ENCODE data around the gene HLA-DQB2. TPM values are rescaled to one million over a fixed set of nuclear protein-coding genes. Genes with fewer than 3 reads are reported as not detected.

The HLA-DQB2 gene
- total RNA-seq, 1 experiment from 2014 or later: 0.42 TPM

DNA sequence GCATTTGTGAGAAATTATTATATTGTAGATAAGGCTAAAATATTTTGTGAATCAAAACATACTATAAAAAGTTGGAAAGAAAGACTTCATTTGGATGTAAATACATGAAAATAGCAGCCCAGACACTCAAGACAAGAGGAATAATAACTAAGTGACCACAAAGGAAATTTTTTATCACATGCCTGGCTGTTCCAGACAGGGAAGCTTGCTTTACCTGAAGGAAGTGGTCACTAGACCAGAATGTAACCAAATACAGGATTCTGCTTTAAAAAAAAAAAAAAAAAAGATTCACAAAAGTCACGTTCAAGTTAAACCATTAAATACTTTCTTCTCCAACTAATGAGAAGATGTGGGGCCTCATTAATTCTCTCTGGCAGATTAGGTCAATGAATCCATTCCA is 9.3 kb upstream of the HLA-DQB2 start:
- Mint-ChIP-seq H3K4me3 (no peak overlapping the region), H3K27ac (no peak overlapping the region), H3K36me3 (no peaks in the 10 kb centered on the region; the same call in 1 of the 2 replicates), H3K27me3 (ENCODE audit: low read depth) (peaks cover 6% of the 10 kb centered on the region; the same call in 1 of the 2 replicates), H3K4me1 (peaks cover 6% of the 10 kb centered on the region), H3K9me3 (peaks cover 19% of the 10 kb centered on the region)
- ATAC-seq (no peak), DNase-seq (ENCODE audit: low spot score) (no peak)
- ChIA-PET CTCF (interaction anchor here (0.6 kb wide), 1 partner anchor 475 kb away, joined by 3 read pairs; no protein-coding TSS in a partner anchor), POLR2A (no interaction called here)
- TF ChIP-seq CREB1 (CRISPR knock-in tag; IDR thresholded peaks at IDR 0.05) (no peak), NFYB (CRISPR knock-in tag; conservative IDR thresholded peaks at IDR 0.05; ENCODE audit: low read depth) (no peak), NR2C2 (CRISPR knock-in tag; IDR thresholded peaks at IDR 0.05) (no peak), FOXP1 (CRISPR knock-in tag; IDR thresholded peaks at IDR 0.05; ENCODE audit: borderline replicate concordance) (no peak)
- TF ChIP-seq, protein P1, sequence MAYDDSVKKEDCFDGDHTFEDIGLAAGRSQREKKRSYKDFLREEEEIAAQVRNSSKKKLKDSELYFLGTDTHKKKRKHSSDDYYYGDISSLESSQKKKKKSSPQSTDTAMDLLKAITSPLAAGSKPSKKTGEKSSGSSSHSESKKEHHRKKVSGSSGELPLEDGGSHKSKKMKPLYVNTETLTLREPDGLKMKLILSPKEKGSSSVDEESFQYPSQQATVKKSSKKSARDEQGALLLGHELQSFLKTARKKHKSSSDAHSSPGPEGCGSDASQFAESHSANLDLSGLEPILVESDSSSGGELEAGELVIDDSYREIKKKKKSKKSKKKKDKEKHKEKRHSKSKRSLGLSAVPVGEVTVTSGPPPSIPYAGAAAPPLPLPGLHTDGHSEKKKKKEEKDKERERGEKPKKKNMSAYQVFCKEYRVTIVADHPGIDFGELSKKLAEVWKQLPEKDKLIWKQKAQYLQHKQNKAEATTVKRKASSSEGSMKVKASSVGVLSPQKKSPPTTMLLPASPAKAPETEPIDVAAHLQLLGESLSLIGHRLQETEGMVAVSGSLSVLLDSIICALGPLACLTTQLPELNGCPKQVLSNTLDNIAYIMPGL (CRISPR knock-in tag; IDR thresholded peaks at IDR 0.05): no peak
- TF ChIP-seq, protein P2, sequence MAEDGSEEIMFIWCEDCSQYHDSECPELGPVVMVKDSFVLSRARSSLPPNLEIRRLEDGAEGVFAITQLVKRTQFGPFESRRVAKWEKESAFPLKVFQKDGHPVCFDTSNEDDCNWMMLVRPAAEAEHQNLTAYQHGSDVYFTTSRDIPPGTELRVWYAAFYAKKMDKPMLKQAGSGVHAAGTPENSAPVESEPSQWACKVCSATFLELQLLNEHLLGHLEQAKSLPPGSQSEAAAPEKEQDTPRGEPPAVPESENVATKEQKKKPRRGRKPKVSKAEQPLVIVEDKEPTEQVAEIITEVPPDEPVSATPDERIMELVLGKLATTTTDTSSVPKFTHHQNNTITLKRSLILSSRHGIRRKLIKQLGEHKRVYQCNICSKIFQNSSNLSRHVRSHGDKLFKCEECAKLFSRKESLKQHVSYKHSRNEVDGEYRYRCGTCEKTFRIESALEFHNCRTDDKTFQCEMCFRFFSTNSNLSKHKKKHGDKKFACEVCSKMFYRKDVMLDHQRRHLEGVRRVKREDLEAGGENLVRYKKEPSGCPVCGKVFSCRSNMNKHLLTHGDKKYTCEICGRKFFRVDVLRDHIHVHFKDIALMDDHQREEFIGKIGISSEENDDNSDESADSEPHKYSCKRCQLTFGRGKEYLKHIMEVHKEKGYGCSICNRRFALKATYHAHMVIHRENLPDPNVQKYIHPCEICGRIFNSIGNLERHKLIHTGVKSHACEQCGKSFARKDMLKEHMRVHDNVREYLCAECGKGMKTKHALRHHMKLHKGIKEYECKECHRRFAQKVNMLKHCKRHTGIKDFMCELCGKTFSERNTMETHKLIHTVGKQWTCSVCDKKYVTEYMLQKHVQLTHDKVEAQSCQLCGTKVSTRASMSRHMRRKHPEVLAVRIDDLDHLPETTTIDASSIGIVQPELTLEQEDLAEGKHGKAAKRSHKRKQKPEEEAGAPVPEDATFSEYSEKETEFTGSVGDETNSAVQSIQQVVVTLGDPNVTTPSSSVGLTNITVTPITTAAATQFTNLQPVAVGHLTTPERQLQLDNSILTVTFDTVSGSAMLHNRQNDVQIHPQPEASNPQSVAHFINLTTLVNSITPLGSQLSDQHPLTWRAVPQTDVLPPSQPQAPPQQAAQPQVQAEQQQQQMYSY (CRISPR knock-in tag; IDR thresholded peaks at IDR 0.05): no peak

DNA sequence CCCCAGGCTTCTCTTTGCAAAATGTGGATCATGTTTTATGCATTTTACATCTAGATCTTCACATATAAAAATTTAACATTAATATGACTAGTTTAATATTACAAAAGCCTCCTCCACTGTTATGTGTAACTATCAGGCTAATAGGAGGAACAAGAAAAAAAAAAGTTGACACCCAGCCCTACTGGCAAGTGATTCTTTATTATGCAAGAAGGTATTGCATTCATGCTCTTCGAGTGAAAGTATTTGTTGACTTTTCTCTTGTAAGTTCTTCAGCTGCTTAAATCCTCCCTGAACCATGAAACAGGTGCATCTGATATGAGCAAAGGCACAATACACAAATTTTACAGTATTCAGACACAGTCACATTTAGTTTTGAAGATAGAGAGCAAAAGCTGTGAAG is 716 bp upstream of the HLA-DQB2 start:
- Mint-ChIP-seq H3K4me1 (peaks cover 18% of the 10 kb centered on the region), H3K27ac (no peak overlapping the region), H3K4me3 (no peak overlapping the region), H3K36me3 (no peaks in the 10 kb centered on the region), H3K27me3 (ENCODE audit: low read depth) (peaks cover 22% of the 10 kb centered on the region), H3K9me3 (peaks cover 5% of the 10 kb centered on the region; the same call in 1 of the 2 replicates)
- ATAC-seq: no peak
- CTCF ChIA-PET: interaction anchor here (0.8 kb wide), 1 partner anchor 350 kb away, joined by 3 read pairs; no protein-coding TSS in a partner anchor
- no peak for DNase-seq (ENCODE audit: low spot score)
- no peak for TF ChIP-seq GABPB1 (CRISPR knock-in tag; IDR thresholded peaks at IDR 0.05)
- no peak for TF ChIP-seq NR3C1 (CRISPR knock-in tag; conservative IDR thresholded peaks at IDR 0.05; ENCODE audit: low read depth)
- TF ChIP-seq, protein P3, sequence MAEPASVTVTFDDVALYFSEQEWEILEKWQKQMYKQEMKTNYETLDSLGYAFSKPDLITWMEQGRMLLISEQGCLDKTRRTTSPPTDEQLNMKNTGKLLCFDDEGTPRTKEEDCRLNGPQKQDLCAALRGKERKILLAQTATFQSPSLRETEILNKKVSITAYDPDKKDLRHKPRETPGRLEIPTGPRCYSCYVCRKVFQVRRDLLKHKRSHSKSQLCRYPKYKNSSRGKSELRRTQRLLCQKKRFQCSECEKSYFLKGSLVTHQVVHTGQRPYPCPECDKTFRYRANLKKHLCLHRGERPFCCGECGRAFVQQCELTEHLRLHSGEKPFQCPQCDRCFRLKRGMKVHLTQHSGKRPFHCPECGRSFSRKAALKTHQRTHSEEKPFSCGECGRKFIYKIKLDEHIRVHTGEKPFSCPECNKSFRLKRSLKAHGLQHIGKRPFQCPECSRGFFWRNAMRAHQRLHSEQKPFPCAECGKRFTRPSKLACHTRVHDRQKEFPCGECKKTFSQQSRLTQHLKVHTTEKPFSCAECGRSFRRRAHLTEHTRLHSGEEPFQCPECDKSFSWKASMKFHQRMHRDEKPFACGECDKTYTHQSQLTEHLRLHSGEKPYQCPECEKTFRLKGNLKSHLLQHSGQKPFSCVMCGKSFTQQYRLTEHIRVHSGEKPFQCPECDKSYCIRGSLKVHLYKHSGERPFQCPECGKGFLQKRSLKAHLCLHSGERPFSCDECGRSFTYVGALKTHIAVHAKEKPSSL (CRISPR knock-in tag; conservative IDR thresholded peaks at IDR 0.05): no peak
- POLR2A ChIA-PET: no interaction called here

DNA sequence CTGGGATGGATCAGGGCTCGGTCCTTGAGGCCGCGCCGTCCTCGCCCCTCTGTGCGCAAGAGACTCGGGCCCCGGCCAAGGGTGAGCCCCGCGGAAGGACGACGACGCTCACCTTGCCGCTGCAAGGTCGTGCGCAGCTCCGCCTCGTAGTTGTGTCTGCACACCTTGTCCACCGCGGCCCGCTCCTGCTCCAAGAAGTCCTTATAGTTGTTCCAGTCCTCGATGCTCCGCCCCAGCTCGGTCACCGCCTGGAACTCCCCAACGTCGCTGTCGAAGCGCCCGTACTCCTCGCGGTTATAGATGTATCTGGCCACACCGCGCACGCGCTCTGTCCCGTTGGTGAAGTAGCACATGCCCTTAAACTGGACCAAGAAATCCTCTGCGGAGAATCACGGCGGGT is 1.8 kb downstream of the HLA-DQB2 start:
- no peaks in the 10 kb centered on the region for H3K36me3 Mint-ChIP-seq
- H3K4me3 Mint-ChIP-seq: no peak overlapping the region
- H3K27ac Mint-ChIP-seq: no peak overlapping the region
- TF ChIP-seq ESRRA (CRISPR knock-in tag; IDR thresholded peaks at IDR 0.05; ENCODE audit: borderline replicate concordance): no peak
- TF ChIP-seq, protein P4, sequence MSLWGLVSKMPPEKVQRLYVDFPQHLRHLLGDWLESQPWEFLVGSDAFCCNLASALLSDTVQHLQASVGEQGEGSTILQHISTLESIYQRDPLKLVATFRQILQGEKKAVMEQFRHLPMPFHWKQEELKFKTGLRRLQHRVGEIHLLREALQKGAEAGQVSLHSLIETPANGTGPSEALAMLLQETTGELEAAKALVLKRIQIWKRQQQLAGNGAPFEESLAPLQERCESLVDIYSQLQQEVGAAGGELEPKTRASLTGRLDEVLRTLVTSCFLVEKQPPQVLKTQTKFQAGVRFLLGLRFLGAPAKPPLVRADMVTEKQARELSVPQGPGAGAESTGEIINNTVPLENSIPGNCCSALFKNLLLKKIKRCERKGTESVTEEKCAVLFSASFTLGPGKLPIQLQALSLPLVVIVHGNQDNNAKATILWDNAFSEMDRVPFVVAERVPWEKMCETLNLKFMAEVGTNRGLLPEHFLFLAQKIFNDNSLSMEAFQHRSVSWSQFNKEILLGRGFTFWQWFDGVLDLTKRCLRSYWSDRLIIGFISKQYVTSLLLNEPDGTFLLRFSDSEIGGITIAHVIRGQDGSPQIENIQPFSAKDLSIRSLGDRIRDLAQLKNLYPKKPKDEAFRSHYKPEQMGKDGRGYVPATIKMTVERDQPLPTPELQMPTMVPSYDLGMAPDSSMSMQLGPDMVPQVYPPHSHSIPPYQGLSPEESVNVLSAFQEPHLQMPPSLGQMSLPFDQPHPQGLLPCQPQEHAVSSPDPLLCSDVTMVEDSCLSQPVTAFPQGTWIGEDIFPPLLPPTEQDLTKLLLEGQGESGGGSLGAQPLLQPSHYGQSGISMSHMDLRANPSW (CRISPR knock-in tag; conservative IDR thresholded peaks at IDR 0.05; ENCODE audit: low read depth): no peak
- no peak for TF ChIP-seq NFYB (CRISPR knock-in tag; conservative IDR thresholded peaks at IDR 0.05; ENCODE audit: low read depth)
- TF ChIP-seq, protein P5, sequence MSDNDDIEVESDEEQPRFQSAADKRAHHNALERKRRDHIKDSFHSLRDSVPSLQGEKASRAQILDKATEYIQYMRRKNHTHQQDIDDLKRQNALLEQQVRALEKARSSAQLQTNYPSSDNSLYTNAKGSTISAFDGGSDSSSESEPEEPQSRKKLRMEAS (CRISPR knock-in tag; IDR thresholded peaks at IDR 0.05): no peak
- TF ChIP-seq, protein P3 (CRISPR knock-in tag; conservative IDR thresholded peaks at IDR 0.05): no peak
- TF ChIP-seq, protein P6, sequence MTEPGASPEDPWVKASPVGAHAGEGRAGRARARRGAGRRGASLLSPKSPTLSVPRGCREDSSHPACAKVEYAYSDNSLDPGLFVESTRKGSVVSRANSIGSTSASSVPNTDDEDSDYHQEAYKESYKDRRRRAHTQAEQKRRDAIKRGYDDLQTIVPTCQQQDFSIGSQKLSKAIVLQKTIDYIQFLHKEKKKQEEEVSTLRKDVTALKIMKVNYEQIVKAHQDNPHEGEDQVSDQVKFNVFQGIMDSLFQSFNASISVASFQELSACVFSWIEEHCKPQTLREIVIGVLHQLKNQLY (CRISPR knock-in tag; IDR thresholded peaks at IDR 0.05): no peak
- no peak for TF ChIP-seq GTF2I (CRISPR knock-in tag; conservative IDR thresholded peaks at IDR 0.05)
- TF ChIP-seq FOXJ3 (CRISPR knock-in tag; IDR thresholded peaks at IDR 0.05; ENCODE audit: borderline replicate concordance): no peak
- no peak for TF ChIP-seq ELF4 (CRISPR knock-in tag; IDR thresholded peaks at IDR 0.05; ENCODE audit: low read depth)
- TF ChIP-seq CBFB (CRISPR knock-in tag; IDR thresholded peaks at IDR 0.05; ENCODE audit: low read depth): no peak
- ChIA-PET CTCF (interaction anchor here (1.0 to 1.3 kb wide), 3 partner anchors 97 to 348 kb away, joined by 3 to 8 read pairs (median 3); no protein-coding TSS in a partner anchor), POLR2A (no interaction called here)
- H3K4me1 Mint-ChIP-seq: peaks cover 12% of the 10 kb centered on the region
- no peak for DNase-seq (ENCODE audit: low spot score)
- ATAC-seq: no peak
- H3K27me3 Mint-ChIP-seq (ENCODE audit: low read depth): peaks cover 24% of the 10 kb centered on the region
- H3K9me3 Mint-ChIP-seq: no peaks in the 10 kb centered on the region
